NCI-H2081 (cell line): ENCODE measurements around the gene RGS6.

Experiments
- DNase-seq, 2 experiments: peaks; one replicate each; lab custom pipeline; 2025; lab: John Stamatoyannopoulos, UW

The RGS6 gene

DNA sequence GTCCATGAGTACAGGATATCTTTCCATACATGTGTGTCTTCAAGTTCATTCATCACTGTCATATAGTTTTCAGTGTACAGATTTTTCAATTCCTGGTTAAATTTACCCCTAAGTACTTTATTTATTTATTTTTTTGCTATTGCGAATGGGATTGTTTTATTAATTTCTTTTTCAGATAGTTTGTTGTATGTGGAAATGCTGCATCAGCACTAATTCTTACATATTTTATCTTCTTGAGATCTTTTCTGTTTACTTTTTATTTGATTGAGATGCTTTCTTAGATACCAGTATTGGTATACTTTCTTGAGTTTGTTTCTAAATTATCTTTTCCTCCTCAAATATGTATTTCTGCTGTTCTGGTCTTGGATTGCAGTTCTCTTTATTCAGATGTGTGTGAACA is 148.9 kb downstream of the RGS6 start:
- DNase-seq: no peak

DNA sequence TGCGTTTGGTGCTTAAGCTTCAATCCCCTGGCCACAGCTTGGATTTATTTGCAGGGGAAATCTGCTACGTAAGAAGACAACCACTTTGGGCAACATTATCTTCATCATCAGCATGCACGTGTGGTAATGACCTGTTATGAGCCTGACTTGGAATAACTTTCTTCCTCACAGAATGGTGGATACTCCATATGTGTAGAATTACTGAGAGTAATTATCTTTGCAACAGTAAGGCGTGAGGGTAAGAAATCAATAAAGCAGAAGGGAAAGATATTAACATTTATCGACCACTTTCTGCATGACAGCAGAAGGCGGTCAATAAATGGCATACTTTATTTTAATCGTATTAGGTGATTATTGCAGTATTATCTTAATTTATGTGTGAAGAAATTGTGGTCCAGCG is 152.7 kb downstream of the RGS6 start:
- DNase-seq: no peak

DNA sequence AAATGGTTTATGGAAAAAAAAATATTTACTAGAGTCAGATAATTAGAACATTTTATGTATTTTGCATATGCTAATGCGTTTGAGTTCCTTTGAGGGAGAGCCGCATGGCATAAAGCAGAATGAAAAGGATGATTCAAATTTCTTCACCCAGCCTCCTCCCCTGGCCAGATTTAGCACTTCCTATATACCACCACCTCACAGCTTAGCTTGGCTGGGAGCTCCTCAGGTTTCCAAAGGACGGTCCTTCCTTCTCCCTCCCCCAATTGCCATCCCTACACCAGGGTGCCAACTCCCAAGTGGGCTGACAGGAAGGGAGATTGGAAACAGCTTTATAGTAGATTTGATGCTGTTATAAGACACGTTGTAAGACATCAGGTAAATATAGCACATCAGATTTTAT is 157.4 kb downstream of the RGS6 start:
- no peak for DNase-seq

- DNase-seq: no peak
Measured at GRCh38 chr14:72094844-72095582, 162.8 kb downstream of the RGS6 start.

- no peak for DNase-seq
Measured at GRCh38 chr14:72097173-72097783, 165.0 kb downstream of the RGS6 start.

DNA sequence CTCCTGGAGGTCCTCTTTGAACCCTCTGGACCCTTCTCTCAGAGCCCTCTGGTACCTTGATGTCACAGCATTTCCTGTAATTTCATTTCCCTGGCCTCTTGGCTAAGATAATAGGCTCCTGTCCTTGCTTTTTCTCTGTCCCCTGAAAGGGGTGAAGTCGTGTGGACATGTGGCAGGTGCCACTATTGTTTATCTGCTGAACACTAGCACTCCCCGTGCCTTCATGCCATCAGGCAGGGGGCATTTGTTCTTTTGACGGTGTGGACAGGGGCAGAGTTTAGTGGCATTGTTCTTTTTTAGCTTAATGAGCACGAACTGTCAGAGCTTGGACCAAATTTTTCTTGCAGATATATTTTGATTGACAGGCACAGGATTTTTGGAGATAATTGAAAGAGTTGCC is 166.0 kb downstream of the RGS6 start:
- DNase-seq: no peak

DNA sequence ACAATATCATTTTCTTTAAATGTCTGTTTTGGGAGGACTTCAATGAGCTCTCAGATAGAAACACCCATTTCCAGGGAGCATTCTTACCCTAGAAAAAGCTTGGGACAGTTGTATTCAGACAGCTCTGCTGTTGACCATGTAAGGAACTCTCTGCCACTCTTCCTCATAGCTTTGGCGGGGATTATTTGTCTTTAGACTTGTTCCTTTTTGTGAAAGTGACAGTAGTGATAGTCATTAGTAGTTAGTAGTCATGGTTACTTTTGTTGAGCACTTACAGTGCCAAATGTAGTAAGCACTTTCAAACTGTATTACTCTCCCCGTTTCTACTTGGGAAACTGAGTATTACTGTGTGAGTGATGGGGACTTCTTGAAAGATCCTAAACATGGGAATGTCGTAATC is 167.3 kb downstream of the RGS6 start:
- no peak for DNase-seq

DNA sequence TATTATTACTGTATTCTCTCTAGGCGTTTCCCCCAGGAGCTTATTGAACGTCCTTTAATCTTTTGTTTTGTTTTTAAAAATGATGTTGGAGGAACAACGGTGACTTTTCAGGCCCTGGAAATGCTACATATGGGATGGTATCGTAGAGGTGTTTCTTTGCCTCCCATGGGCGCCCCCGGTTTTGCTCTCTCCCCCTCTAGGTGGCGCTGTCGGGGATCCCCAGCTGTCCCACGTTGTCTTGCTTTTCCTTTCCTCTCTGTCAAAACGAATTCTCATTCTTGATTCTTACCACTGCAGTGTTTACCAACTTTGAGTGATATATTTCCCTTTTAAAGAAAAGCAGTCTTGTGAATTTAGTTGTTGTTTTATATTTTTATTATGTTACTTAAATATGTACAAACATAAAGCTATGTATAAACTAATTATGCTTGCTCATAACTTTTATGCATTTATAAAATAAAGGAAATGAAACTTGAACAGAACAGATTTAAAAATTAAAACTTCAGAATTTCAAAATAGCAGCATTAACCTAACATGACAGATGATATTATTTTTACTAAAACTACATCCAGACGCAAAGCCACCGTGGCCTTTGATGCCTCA is 171.9 kb downstream of the RGS6 start:
- DNase-seq: no peak

GRCh38 chr14:72111911-72112310 is 179.7 kb downstream of the RGS6 start:
- no peak for DNase-seq

- no peak for DNase-seq
Measured at GRCh38 chr14:72118841-72119240, 186.6 kb downstream of the RGS6 start.

DNA sequence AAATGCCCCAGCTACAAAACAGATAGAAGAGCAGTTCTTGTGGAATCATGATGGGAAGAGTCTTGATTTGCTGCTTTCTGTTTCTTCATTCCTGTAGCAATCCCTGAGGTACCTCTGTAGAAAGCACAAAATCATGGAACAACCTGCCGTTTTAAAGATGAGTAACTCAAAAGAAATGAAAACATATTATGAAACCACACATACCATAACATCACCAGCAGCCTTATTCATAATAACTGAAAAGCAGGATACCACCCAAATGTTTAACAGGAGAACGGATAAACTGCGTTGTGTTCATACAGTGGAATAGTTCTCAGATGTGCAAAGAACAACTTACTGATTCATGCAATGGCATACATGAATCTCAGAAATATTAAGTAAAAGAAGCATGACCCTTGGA is 188.1 kb downstream of the RGS6 start:
- DNase-seq: no peak

DNA sequence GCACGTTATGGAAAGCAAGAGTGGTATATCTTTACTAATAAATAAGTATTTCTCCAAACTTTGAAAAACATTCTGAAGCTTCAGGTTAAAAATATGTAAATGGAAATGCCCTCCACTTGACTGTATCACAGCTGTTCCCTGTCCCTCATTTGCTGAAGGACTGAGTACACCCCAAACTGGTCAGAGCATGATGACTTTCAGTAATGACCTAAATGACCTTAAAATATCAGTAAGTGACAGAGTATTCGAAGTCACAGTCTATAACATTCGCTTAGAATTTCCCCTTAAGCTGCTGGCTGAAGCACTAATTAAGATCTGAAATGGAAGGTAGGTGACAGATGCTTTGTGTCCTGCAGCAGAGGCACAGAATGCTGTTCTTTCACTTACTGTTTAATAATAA is 191.5 kb downstream of the RGS6 start:
- no peak for DNase-seq

- no peak for DNase-seq
Measured at GRCh38 chr14:72124171-72124570, 191.9 kb downstream of the RGS6 start.

GRCh38 chr14:72126091-72126490 is 193.9 kb downstream of the RGS6 start:
- no peak for DNase-seq

DNA sequence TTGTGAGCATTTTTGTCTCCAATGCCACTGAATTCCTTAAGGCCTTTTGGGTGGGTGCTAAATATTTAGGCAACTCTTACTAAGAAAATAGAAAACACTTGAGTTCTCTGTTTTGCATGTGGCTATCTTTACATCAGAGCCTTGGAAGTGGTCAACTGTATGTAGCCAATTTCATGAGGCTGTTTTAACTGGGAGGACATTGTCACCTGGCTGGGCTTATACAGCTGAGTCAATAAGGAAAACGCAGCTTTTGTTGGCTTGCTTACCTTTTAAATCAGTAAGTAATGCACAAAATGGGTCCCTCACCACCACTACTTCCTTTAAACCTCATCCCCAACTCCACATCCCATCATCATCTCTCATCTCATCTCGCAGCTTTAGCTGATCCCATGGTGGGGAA is 194.3 kb downstream of the RGS6 start:
- no peak for DNase-seq

- no peak for DNase-seq
Measured at GRCh38 chr14:72128629-72129028, 196.4 kb downstream of the RGS6 start.

- no peak for DNase-seq
Measured at GRCh38 chr14:72129291-72129690, 197.1 kb downstream of the RGS6 start.

- DNase-seq: no peak
Measured at GRCh38 chr14:72141084-72141483, 208.9 kb downstream of the RGS6 start.

- no peak for DNase-seq
Measured at GRCh38 chr14:72142328-72142727, 210.1 kb downstream of the RGS6 start.

DNA sequence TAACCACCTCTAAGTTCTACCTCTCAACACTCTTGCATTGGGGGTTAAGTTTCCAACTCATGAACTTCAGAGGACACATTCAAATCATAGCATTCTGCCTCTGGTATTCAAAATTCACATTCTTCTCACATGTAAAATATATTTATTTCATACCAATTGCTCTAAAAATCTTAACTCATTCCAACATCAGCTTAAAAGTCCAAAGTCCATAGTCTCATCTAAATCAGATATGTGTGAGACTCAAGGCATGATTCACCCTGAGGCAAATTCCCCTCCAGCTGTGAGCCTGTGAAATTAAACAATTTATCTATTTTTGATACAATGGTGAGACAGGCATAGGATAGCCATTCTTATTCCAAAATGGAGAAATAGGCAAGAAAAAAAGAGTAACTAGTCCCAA is 214.0 kb downstream of the RGS6 start:
- DNase-seq: no peak

DNA sequence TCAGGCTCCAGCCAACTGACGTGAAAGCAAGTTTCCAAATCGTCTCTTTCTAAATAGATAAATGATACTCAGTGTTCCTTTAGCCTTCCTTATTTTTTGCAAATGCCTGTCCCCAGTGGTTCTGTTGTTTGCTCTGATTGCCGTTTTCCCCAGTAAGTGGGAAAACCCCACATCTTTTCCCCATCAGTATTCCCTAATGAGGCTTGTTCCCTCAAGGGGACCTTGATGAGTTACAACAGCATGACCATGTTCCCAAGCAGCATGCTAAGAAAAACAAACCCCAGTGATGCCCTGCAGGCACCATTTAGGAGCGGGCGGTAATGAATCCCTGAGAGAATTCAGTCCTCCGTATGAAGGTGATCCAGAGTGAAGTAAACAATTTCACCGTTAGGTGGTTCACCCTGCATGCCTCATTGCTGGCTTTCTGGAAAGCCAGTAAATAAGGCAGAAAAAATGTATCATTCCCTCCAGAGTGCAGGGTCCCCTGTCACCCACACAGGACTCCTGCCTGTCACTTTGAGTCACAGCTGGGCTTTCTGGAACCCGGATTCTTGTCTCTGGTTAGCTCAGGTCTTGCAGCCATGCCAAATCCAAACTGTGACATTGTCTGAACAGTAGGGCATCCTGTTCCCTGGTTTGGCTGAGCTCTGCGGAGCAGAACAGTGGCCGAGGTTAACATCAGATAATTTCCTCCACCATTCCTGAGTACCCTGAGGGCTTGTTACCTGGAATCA is 222.6 kb downstream of the RGS6 start:
- DNase-seq: no peak

- DNase-seq: no peak
Measured at GRCh38 chr14:72155379-72155993, 223.3 kb downstream of the RGS6 start.
